ENCODE measurements around the gene NFIC. TPM values are rescaled to one million over a fixed set of nuclear protein-coding genes. Genes with fewer than 3 reads are reported as not detected.

Gene NFIC
- total RNA-seq: 10 to 100 TPM; 12.6 to 13.1 TPM

- DNase-seq: peak; percentile 37
- peaks cover 27% of the 10 kb centered on the region for H3K4me1 Mint-ChIP-seq
- CTCF ChIA-PET: no interaction called here
- H3K4me3 Mint-ChIP-seq: peak within 1 kb of the TSS; percentile 51
- H3K27ac Mint-ChIP-seq: no peak within 1 kb of the TSS
- H3K9me3 Mint-ChIP-seq: no peaks in the 10 kb centered on the region
- H3K27me3 Mint-ChIP-seq: peaks cover 38% of the 10 kb centered on the region
- POLR2A ChIA-PET: interaction anchor here (0.8 kb wide), 1 partner anchor 19 kb away, joined by 4 read pairs; no protein-coding TSS in a partner anchor
- H3K36me3 Mint-ChIP-seq (ENCODE audit: low read depth): no peaks in the 10 kb centered on the region
Measured at GRCh38 chr19:3365836-3366752, at the start of gene NFIC. Gene NFIC, plus strand, starts transcription at chr19:3366583. Its CDS starts 54 bp downstream, at chr19:3366637.

GRCh38 chr19:3316659-3317207 lies 49.6 kb upstream of the NFIC start:
- peaks cover 7% of the 10 kb centered on the region for H3K27me3 Mint-ChIP-seq
- no peak for DNase-seq
- ChIA-PET CTCF (interaction anchor here (1.8 kb wide), 1 partner anchor 11 kb away, joined by 7 read pairs; no protein-coding TSS in a partner anchor), POLR2A (no interaction called here)
- no peak overlapping the region for H3K27ac Mint-ChIP-seq
- H3K36me3 Mint-ChIP-seq (ENCODE audit: low read depth): no peaks in the 10 kb centered on the region
- H3K4me1 Mint-ChIP-seq: no peaks in the 10 kb centered on the region
- no peak overlapping the region for H3K4me3 Mint-ChIP-seq
- no peaks in the 10 kb centered on the region for H3K9me3 Mint-ChIP-seq

GRCh38 chr19:3319643-3320353 lies 46.6 kb upstream of the NFIC start:
- no peak overlapping the region for H3K4me3 Mint-ChIP-seq
- ChIA-PET POLR2A (no interaction called here), CTCF (no interaction called here)
- H3K4me1 Mint-ChIP-seq: no peaks in the 10 kb centered on the region
- H3K27ac Mint-ChIP-seq: no peak overlapping the region
- no peaks in the 10 kb centered on the region for H3K9me3 Mint-ChIP-seq
- H3K36me3 Mint-ChIP-seq (ENCODE audit: low read depth): no peaks in the 10 kb centered on the region
- H3K27me3 Mint-ChIP-seq: peaks cover 6% of the 10 kb centered on the region
- no peak for DNase-seq

GRCh38 chr19:3320354-3320670 lies 46.1 kb upstream of the NFIC start:
- no peak for DNase-seq
- no peak overlapping the region for H3K27ac Mint-ChIP-seq
- CTCF ChIA-PET: no interaction called here
- no peaks in the 10 kb centered on the region for H3K4me1 Mint-ChIP-seq
- H3K4me3 Mint-ChIP-seq: no peak overlapping the region
- no peaks in the 10 kb centered on the region for H3K9me3 Mint-ChIP-seq
- H3K36me3 Mint-ChIP-seq (ENCODE audit: low read depth): no peaks in the 10 kb centered on the region
- H3K27me3 Mint-ChIP-seq: peaks cover 6% of the 10 kb centered on the region
- POLR2A ChIA-PET: no interaction called here

GRCh38 chr19:3320853-3321252 lies 45.5 kb upstream of the NFIC start:
- CTCF ChIA-PET: no interaction called here
- H3K9me3 Mint-ChIP-seq: no peaks in the 10 kb centered on the region

GRCh38 chr19:3321696-3322095 lies 44.7 kb upstream of the NFIC start:
- Mint-ChIP-seq H3K4me1 (no peaks in the 10 kb centered on the region), H3K36me3 (ENCODE audit: low read depth) (no peaks in the 10 kb centered on the region), H3K27me3 (peaks cover 6% of the 10 kb centered on the region), H3K4me3 (no peak overlapping the region), H3K27ac (no peak overlapping the region), H3K9me3 (no peaks in the 10 kb centered on the region)
- ChIA-PET POLR2A (no interaction called here), CTCF (interaction anchor here (0.9 kb wide), 1 partner anchor 164 kb away, joined by 3 read pairs; no protein-coding TSS in a partner anchor)
- no peak for DNase-seq

More at GRCh38 chr19:3320853-3321252, 45.5 kb upstream of the NFIC start:
- Mint-ChIP-seq H3K4me1 (no peaks in the 10 kb centered on the region), H3K4me3 (no peak overlapping the region), H3K27ac (no peak overlapping the region), H3K27me3 (peaks cover 6% of the 10 kb centered on the region), H3K36me3 (ENCODE audit: low read depth) (no peaks in the 10 kb centered on the region)
- no peak for DNase-seq
- POLR2A ChIA-PET: no interaction called here

GRCh38 chr19:3322199-3322978 lies 44.0 kb upstream of the NFIC start:
- Mint-ChIP-seq H3K4me3 (no peak overlapping the region), H3K27ac (no peak overlapping the region), H3K4me1 (peaks cover 2% of the 10 kb centered on the region), H3K36me3 (ENCODE audit: low read depth) (no peaks in the 10 kb centered on the region), H3K27me3 (peaks cover 8% of the 10 kb centered on the region), H3K9me3 (no peaks in the 10 kb centered on the region)
- CTCF ChIA-PET: interaction anchor here (0.9 kb wide), 1 partner anchor 163 kb away, joined by 3 read pairs; no protein-coding TSS in a partner anchor
- POLR2A ChIA-PET: no interaction called here
- no peak for DNase-seq

GRCh38 chr19:3323026-3323425 lies 43.4 kb upstream of the NFIC start:
- Mint-ChIP-seq H3K27me3 (peaks cover 8% of the 10 kb centered on the region), H3K9me3 (no peaks in the 10 kb centered on the region), H3K4me3 (no peak overlapping the region), H3K36me3 (ENCODE audit: low read depth) (no peaks in the 10 kb centered on the region), H3K27ac (no peak overlapping the region), H3K4me1 (peaks cover 2% of the 10 kb centered on the region)
- ChIA-PET POLR2A (no interaction called here), CTCF (interaction anchor here (1.1 to 1.6 kb wide), 3 partner anchors 18 to 118 kb away, joined by 3 to 8 read pairs (median 6); no protein-coding TSS in a partner anchor)
- DNase-seq: no peak

GRCh38 chr19:3323658-3324057 lies 42.7 kb upstream of the NFIC start:
- H3K9me3 Mint-ChIP-seq: no peaks in the 10 kb centered on the region
- no peak overlapping the region for H3K4me3 Mint-ChIP-seq
- H3K27ac Mint-ChIP-seq: no peak overlapping the region
- no peak for DNase-seq
- CTCF ChIA-PET: interaction anchor here (0.9 to 1.6 kb wide), 4 partner anchors 19 to 117 kb away, joined by 3 to 8 read pairs (median 5); no protein-coding TSS in a partner anchor
- H3K27me3 Mint-ChIP-seq: peaks cover 8% of the 10 kb centered on the region
- H3K36me3 Mint-ChIP-seq (ENCODE audit: low read depth): no peaks in the 10 kb centered on the region
- H3K4me1 Mint-ChIP-seq: peaks cover 2% of the 10 kb centered on the region
- POLR2A ChIA-PET: no interaction called here

- peak; percentile 83 for DNase-seq
- no peaks in the 10 kb centered on the region for H3K9me3 Mint-ChIP-seq
- POLR2A ChIA-PET: no interaction called here
- CTCF ChIA-PET: interaction anchor here (0.9 to 6.6 kb wide), 7 partner anchors 19 to 148 kb away, joined by 3 to 44 read pairs (median 4); no protein-coding TSS in a partner anchor
- no peak overlapping the region for H3K4me3 Mint-ChIP-seq
- no peaks in the 10 kb centered on the region for H3K36me3 Mint-ChIP-seq (ENCODE audit: low read depth)
- H3K27me3 Mint-ChIP-seq: peaks cover 8% of the 10 kb centered on the region
- peaks cover 2% of the 10 kb centered on the region for H3K4me1 Mint-ChIP-seq
- H3K27ac Mint-ChIP-seq: no peak overlapping the region
Measured at GRCh38 chr19:3324405-3324856, 42.0 kb upstream of the NFIC start.

GRCh38 chr19:3325451-3325850 lies 40.9 kb upstream of the NFIC start:
- POLR2A ChIA-PET: no interaction called here
- CTCF ChIA-PET: interaction anchor here (0.5 to 6.6 kb wide), 7 partner anchors 13 to 160 kb away, joined by 3 to 44 read pairs (median 4); no protein-coding TSS in a partner anchor

GRCh38 chr19:3328743-3329142 lies 37.6 kb upstream of the NFIC start:
- H3K4me1 Mint-ChIP-seq: peaks cover 2% of the 10 kb centered on the region
- peaks cover 2% of the 10 kb centered on the region for H3K27me3 Mint-ChIP-seq
- H3K36me3 Mint-ChIP-seq (ENCODE audit: low read depth): no peaks in the 10 kb centered on the region
- no peaks in the 10 kb centered on the region for H3K9me3 Mint-ChIP-seq
- no peak overlapping the region for H3K4me3 Mint-ChIP-seq
- ChIA-PET CTCF (interaction anchor here (1.1 to 6.6 kb wide), 5 partner anchors 19 to 157 kb away, joined by 3 to 44 read pairs (median 7); no protein-coding TSS in a partner anchor), POLR2A (no interaction called here)
- no peak for DNase-seq
- H3K27ac Mint-ChIP-seq: no peak overlapping the region

More at GRCh38 chr19:3325451-3325850, 40.9 kb upstream of the NFIC start:
- Mint-ChIP-seq H3K27ac (no peak overlapping the region), H3K36me3 (ENCODE audit: low read depth) (no peaks in the 10 kb centered on the region), H3K4me3 (no peak overlapping the region), H3K27me3 (peaks cover 8% of the 10 kb centered on the region), H3K4me1 (peaks cover 2% of the 10 kb centered on the region), H3K9me3 (no peaks in the 10 kb centered on the region)
- DNase-seq: no peak
